Stimulated activated naive CD4-positive, alpha-beta T cell treated with Interleukin-2 at 50 U/mL for 16 hours (primary cell): ENCODE results near the gene AAMP.

ENCODE experiments used
- DNase-seq: peaks from one replicate; lab custom pipeline; 2025; lab: John Stamatoyannopoulos, UW

The AAMP gene

DNA sequence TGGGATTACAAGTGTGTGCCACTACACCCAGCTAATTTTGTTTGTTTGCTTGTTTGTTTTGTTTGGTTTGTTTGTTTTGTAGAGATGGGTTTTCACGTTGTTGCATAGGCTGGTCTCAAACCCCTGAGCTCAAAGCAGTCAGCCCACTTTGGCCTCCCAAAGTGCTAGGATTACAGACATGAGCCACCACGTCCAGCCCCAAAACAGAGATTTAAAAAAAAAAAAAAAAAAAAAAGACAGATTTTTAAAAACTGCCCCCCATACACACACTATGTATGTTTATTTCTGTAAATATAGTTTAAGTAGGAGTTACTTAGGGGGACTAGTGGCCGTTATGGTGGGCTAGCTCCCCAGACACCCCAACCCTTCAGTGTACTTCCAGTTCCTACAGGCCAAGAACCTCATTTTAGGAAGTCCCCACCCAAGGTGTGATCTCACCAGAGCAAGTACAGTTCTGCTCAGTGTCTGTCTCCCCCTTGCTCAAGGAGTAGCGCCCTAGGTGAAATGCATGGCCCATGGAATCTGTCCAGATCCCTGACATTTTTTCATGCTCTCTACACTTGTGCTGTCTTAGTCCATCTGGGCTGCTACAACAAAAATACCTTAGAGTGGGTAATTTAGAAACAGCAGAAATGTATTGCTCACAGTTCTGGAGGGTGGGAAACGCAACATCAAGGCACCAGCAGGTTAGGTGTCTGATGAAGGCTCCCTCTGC, 23.9 kb upstream of the AAMP start:
- no peak for DNase-seq

DNA sequence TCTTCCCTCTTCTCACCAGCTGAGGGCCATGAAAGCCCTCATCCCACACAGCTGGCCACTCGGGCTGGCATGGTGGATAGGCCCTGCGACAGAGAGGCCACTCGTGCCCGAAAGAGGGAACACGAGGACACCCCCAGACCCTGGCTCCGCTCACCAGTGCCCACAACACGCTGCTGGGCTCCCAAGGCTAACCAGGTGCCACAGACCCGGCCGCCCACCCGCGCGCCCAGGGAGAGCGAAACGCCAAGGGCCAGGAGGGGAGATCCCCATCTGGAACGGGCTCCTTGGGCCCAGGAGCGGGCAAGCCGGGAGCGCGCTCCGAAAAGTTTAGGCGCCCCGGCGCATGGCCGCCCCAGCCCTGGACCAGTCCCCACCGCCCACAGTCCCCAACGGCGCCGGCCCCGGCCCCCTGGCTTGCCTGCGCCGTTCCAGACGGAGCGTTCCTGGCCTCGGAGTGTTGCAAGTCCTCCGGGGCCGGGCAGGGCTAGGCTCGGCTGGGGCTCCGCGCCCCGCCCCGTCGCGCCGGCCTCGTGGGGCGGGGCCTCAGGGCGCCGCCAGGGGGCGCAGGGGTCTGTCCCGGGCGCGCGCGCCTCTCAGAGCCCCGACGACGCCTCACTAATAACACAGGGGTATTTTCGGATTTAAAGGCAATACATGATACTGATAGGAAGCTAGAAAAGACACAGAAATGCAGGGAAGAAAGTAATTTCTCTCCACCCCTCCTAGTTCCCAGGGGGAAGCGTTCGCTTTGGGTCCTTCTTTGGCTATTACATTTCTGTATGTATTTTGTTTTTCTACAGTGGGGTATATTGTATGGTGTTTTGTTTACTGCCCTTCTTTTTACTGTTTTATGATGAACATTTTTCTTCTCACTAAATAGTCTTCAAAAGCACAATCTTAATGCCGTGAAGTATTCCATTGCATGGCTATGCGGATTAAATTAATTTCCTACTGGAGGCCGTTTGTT, 22.4 kb upstream of the AAMP start, which contains the start of gene TMBIM1:
TSS of gene TMBIM1 (minus strand) at position 456 of the 967 bp plus-strand sequence. CDS start 10,362 bp downstream, outside the sequence.
- peak; percentile 64 for DNase-seq

DNA sequence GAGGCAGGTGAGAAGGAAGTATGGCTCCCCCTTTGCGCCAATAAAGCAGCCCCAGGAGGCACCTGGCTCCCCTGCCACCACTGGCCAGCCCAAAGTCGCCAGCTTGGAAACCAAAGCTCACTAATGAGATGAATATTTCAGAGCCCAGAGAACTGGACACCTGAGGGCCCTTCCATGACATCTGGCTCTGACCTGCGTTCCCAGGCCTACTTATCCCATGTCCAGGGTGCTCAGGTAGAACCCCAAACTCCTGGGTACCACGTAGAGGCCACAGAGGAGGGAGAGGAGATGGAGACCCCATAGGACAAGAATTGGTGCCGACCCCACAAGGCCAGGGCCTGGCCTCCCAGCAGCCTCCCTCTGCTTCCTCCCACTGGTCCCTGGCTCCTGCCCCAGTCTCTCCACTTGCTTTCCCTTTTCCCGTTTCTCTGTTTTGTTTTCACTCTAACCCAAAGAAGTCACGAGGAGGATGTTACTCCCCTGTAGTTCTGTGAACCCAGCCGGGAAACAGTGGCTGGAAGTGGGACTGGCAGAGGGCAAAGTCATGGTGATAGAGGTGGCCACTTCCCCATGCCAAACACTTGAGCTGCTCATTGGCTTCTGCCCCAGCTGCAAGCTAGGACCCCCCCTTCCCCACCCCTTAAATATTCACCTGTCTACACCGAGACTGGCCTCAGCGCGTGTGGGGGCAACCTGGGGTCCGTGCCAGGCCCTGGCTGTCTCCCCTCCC, 21.5 kb upstream of the AAMP start:
- no peak for DNase-seq

DNA sequence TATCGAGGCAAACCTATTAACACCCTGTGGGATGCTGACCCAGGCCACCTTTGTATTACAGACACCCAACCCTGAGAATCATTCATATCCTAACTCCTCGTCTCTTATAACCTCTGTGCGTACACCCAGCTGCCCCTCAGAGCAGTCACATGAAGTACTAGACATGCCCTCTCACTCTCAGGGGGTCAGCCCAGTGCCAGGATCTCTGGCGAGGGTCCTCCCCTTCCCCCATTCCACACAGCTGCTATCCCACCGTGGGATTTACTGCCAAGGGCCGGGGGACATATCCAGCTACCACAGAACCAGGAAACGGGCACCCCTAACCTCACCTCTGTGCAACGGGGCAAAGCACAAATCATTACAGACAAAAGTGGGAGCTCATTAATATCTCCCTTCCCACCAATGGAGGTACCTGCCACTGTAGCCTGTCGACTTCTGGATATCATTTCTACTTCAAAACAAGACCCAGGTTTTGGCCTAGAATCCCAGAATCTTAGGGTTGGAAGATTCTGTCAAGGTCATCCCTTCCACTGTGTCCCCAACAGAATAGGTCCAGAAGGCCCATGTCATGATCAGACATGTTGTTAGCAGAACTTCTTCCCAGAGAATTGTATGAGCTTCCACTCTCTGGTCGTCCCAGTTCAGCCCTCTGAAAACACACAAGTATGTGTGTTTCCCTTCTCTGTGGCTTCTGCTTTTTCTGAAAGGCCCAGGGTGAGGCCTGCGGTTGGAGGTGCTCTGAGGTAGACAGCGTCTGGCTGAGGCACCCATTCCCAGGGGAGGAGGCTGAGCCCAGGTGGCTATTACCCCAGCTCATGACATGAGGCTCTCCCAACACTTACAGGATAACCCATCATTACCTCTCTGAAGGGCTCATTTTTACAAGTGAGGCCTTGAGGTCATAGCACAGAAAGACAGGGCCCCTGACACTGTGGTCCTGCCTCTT, 20.7 kb upstream of the AAMP start:
- peak; percentile 32 for DNase-seq

DNA sequence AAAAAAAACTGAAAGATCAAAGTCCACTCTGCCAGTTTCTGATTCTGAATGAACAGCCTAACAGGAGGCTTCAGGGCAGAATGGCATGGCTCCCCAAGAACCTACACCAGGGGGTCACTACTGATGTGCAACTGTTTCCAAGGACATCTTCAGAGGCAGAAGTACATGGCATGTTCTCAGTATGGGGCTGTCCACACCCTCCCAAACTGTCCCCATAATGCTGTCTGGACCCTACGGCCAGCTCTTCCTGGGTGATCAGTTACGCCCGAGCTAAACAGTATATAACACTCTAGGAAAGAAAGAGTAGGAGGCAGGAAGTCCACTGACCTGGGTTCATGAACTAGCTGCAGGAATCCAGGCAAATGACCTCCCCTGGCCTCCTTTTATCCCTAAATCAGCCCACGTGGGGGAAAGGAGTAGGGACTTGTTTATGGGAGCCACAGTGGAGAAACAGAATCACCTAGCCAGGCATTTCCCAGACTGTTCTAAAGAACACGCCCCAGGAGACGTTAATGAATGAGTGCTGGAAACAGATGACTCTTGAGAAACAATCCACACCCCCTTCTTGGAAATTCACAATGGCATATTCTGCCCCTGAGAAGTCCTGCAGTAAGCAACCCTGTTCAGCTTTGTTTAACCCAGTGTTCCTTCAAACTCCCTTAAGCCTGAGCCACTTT, 19.8 kb upstream of the AAMP start:
- DNase-seq, result no peak

DNA sequence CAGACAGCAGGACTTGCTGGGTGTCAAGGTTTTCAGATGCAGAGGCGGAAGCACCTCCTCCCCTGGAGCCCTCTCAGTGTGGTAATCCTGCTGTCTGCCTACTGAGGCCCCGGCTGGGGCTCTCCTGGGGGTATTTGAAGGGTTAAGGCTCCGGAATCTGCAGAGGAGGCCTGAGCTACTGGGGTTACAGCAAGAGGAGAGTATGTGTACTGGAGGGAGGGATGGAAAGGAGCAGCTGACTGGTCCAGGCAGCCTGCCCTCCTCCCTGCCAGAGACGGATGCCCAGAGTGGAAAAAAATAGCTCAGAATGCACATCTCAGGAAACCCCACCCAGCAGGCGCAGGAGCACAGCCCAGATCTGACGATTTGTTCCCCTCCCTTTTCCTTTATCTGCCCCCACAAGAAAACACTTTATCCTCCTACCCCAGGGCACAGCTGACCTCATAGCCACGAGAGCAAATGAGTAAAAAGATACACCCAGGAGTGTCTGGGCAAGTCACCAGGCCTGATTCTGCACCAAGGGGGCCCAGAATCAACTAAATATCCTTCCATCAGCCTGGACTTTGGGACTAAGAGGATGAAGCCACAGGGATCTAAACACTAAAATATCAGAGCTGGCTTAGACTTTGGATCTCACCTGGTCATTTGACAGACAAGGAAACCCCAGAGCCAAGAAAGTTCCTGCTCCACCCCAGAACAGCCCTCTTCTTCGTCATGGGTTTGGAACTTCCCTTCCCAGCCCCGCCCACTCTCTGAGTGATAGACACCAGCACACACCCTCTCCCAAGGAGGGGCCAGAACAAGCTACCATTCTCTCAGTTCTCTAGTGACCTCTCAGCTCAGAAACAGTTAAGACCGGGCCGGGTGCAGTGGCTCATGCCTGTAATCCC, 16.9 kb upstream of the AAMP start:
- DNase-seq, result peak; percentile 79

DNA sequence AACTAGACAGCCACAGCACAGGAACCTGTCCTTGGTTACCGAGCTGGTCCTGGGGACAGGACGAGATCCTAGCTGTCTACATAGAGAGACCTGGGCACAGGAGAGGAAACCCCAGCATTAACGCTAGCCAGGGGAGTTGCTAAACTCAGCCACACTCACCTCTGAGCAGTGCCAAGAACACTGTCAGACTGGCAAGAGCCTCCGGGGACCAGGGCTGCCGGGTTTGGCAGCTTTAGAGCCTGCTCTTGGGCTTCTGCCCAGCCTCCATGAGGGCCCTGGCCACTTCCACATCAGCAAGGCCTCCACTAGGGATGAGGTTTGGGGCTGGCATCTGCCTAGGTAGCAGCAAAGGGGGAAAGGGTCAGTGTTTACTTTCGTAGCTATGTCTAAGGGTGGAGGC, 15.7 kb upstream of the AAMP start:
- no peak for DNase-seq

DNA sequence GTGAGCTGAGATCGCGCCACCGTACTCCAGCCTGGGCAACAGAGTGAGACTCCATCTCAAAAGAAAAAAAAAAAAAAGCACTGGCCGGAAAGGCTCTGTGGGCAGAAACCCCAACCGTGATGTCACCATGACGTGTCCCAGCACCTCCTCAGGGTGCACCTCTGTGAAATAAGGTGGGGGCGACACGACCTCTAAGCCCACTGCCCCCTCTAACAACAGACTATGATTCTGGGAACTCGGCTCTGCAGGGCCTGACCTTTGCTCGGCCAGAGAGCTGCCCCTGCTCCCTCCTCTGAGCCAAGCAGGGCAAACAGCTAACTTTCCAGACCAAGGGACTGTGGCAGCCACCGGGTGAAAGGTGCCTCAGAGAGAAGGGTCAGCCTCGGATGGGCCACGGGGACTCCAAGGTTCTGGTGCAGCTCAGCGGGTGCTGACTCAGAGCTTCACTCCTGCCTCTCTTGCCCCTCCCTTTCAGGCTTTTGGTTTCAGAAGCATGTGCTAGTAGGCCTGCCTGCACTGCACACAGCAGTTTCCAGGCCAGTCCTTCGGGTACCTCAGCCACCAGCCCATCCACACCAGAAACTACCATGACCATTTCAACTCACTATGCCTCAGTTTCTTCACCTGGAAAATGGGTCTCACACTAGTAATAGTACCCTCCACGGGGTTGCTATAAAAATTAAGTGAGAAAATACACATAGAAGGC, 14.3 kb upstream of the AAMP start:
- DNase-seq, result peak; percentile 62

DNA sequence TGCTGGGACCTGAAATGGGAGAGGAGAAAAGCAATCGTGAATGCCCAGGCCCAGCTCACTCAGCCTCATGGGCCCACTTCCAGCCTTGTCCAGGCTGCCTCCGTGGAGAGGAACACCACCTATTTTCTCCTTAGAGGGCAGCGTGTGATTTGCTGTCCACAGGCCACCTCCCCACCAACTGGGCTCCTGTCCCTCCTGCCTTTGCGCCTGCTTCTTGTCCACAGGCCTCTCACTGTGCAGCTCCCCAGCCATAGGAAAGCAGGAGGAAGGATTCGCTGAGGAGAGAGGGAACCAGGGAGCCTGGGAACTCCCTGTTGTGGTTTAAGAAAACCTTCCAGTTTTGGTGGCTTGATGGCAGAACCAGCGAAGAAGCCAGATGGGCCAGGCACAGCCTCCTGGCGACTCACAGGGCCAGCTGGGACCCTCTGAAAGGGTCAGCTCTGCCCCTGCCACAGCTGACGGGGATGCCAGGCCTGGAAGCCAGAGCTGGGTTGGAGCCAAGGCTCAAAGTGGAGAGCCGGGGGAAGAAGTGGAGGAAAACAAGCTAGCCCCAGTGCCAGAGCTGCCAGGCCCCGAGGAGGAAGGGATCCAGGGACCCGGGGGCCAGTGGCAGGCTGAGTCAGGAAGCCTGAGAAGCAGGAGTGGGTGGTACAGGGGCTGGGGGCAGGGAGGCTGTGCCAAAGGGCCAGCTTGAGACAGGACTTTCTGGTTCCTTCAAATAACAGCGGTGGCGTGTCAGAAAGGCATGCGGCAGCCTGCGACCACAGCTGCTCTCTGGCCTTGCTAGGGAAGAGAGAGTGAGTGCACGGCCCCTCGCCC, 12.4 kb upstream of the AAMP start:
- DNase-seq, result no peak

DNA sequence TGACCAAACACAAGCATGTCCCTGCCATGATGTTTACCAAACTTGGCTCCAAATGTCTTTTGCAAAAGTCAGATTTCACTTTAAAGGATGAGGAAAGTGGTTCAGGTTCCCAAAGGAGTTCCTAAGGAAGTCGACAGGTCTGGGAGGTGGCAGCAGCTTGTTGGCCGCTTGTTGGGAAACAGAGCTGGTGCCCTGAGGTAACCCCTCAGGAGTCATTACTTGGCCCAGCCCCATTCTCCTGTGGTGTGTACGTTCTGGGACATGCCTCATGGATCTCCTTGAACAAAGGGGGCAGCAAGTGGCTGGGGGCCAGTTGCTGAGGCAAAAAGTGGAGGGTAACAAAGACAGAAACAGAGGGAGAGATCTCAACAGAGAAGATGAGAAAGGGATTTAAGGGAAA, 11.5 kb upstream of the AAMP start:
- DNase-seq, result no peak

DNA sequence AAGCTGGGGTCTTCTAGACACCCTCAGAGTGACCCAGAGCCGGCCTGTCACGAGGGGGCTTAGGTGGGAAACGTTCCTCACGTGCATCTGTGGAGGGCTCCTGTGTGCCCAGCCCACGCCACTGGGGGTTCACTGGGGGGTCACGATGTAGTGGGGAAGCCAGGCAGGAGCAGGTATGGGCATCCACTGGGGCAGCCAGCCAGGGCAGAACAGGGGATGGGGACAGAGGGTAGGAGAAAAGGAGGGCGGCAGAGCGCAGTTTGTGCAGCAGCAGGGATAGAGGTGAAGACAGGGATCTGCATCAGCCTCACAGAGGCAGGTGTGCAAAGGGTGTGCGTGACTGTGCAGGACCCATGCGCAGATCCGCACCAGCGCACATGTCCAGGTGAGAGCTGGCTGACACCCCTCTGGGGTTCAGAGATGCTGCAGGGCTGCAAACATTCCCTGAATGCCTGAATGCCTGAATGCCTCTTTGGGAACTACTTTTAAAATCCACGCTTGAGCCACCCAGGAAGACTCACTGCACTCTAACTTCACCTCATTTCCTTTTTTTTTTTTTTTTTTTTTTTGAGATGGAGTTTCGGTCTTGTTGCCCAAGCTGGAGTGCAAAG, 10.4 kb upstream of the AAMP start:
- DNase-seq, result no peak

DNA sequence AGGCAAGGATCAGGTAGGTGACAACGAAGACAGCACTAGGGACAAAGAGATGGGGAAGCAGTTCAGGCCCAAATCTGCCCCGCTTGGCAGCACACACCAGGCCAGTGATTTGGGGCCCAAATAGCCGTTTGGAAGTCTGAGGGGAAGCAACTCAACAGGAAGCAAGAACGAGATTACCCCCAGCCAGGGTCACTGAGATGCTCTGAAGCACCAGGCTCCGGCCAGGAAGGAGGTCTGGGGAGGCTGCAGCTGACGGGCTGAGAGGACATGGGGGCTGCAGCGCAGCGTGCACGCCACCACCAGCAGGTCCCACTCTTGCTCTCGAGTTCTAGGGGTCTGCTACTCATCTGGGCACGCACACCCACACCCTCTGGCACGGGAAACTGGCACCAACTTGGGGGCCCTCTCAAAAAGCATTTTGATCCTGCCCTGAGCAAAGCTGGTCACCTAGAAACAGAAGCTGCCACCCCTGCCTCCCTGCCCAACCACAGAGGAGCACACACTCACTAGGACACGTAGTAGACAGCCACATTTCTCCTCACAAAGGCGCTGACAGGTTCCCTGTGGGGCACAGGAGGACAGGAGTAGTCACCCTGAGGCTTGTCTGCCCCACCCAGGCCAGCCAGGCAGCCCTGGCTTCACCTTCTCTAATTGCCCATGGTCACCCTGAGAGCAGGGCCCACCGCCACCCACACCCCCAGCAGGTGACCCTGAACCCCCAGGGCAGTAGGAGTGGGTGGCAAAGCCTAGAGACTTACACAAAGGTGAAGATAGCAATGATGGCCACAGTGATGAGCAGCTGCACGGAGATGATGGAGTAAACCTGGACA, 8.8 kb upstream of the AAMP start:
- no peak for DNase-seq

DNA sequence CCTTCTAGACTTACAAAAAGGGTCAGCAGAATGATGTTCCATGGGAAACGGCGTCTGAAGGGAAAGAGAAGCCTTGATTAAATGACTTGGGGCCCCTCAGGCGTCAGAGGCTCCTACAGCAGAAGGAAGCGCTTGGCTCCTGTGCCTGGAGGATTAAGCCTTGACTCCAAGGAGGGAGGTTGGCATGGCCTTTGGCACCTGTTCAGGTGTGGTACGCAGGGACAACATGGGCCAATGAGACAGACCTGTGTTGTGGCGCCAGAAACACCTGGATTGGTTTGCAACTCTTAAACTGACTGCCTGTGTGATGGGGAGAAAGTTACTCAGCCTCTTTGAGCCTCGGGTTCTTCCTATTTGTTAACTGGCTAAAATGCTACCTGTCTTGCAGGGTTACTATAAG, 8.0 kb upstream of the AAMP start:
- no peak for DNase-seq

DNA sequence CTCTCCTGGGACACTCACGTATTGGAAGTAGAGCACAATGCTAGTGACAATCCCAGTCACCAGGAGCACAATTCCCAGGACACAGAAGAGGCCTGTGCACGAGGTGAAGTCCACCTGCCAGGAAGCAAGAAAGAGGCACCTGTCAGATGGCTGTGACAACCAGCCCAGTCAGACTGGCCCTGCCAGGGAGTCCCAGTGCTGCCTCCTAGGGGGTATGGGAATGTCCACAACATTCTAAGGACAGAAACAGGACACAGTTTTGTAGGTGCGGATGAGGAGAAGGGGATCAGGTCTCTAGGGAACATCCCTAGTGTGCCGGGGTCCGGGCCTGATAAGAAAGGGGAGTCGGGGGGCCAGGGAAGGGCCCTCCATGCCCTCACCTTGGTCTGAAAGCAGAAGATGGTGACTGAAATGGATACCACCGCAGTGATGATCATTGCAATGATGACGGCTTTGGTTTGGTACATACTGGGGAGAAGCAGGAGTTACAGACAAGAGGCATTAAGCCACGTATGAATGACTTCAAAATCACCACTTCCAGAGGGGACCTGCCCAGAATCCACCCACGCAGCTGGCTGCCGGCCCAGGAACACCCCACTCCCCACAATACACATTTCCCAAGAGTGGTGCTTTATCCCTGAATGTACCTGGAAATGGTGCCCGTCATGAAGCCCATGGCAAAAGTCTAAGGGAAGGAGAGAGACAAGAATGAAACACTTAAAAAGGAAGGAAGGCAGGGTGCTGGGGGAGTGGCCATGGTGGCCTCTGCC, 7.2 kb upstream of the AAMP start:
- DNase-seq, result no peak

DNA sequence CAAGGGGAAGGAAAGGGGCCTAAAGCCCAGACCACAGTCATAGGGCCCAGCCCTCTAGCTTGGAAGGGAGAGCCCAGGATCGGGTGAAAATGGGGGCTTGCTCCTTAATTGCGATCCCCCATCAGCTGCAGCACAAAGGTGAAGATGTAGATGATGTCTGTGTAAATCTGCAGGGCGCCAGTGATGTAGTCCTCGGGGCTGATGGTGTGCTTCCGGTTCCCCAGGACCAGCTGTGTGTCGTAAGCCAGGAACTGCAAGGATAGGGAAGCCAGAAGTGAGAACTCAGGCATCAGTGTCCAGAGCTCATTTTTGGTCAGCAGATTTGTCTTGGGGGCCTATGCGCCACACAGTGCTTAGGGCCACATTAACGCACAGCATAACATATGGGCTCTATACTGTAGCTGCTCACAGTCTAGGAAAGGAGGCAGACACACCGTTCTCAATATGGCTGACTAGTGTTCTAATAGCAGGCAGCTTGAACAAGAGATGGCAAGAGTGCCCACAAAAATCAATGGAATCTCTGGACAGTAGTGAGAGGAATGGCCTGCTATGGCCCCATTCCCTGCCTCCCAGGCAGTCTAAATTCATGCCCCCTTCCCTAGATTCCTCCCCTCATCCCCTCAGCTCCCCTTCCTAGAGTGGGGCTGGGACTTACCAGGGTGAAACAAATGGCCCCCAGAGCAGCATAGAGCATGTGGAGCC, 5.6 kb upstream of the AAMP start:
- no peak for DNase-seq
